CD4-positive, alpha-beta T cell (primary cell): ENCODE results near the gene KCNMA1. TPM values are rescaled to one million over a fixed set of nuclear protein-coding genes. Genes with fewer than 3 reads are reported as not detected.

ENCODE experiments used
- ATAC-seq: fragments of 200-7000 bp; cut with Tn5 transposase; one replicate; pipeline ENCODE4 v1.10.0; 2022; ENCODE audit warnings: mild to moderate bottlenecking; ENCODE audit not compliant: poor library complexity
- CTCF ChIA-PET: fragments of 350-600 bp; sonication (Branson Sonifier 250); formaldehyde crosslinking; loops from one replicate; lab custom pipeline; 2021; ENCODE audit warnings: antibody characterized with exemption, inconsistent platforms; lab: Charles Lee
- POLR2A ChIA-PET: fragments of 350-600 bp; sonication (Branson Sonifier 250); formaldehyde crosslinking; loops from one replicate; lab custom pipeline; 2021; ENCODE audit warnings: antibody characterized with exemption, inconsistent platforms; lab: Charles Lee
- DNase-seq, 14 experiments: peaks; one replicate each; pipeline ENCODE4 v3.0.0-alpha.2; 2013 to 2020; ENCODE audit warnings: mixed read lengths in 2 of 14
- H3K27ac ChIP-seq, 2 donors: one replicate each; pipeline versions ENCODE4 v1.5.1 to v1.7.0; 2013; ENCODE audit warnings: low read length in 2 of 2, low read depth in 1 of 2, mild to moderate bottlenecking in 1 of 2
- H3K27me3 ChIP-seq, 2 experiments: 1 replicate in 1 of 2; 2 replicates in 1 of 2; pipeline versions ENCODE4 v1.6.1 to v1.7.0; 2013; ENCODE audit warnings: low read length in 2 of 2, control low read depth in 1 of 2, mild to moderate bottlenecking in 1 of 2, moderate library complexity in 1 of 2; ENCODE audit not compliant: insufficient read depth in 2 of 2, control insufficient read depth in 1 of 2
- H3K36me3 ChIP-seq: one replicate; pipeline ENCODE4 v1.6.1; 2013; ENCODE audit warnings: low read length, control low read depth; ENCODE audit not compliant: insufficient read depth
- H3K4me1 ChIP-seq: one replicate; pipeline ENCODE4 v1.6.1; 2013; ENCODE audit warnings: low read length, control low read depth; ENCODE audit not compliant: insufficient read depth
- H3K4me3 ChIP-seq: one replicate; pipeline ENCODE4 v1.5.1; 2013; ENCODE audit warnings: mild to moderate bottlenecking, low read length, moderate library complexity
- H3K9me3 ChIP-seq, 2 experiments: 1 replicate in 1 of 2; 2 replicates in 1 of 2; pipeline versions ENCODE4 v1.6.1 to v1.7.0; 2013; ENCODE audit warnings: low read length in 2 of 2, mild to moderate bottlenecking in 2 of 2, control low read depth in 1 of 2, moderate library complexity in 1 of 2; ENCODE audit not compliant: control insufficient read depth in 1 of 2, insufficient read depth in 1 of 2
- H3K27ac Mint-ChIP-seq: one replicate; pipeline ENCODE4 v1.8.0; 2020; ENCODE audit warnings: mixed read lengths
- H3K27me3 Mint-ChIP-seq: one replicate; pipeline ENCODE4 v1.8.0; 2021; ENCODE audit warnings: mixed read lengths
- H3K36me3 Mint-ChIP-seq: one replicate; pipeline ENCODE4 v1.8.0; 2021; ENCODE audit warnings: low read depth, mixed read lengths
- H3K4me1 Mint-ChIP-seq: one replicate; pipeline ENCODE4 v1.8.0; 2021; ENCODE audit warnings: low read depth, mixed read lengths
- H3K4me3 Mint-ChIP-seq: one replicate; pipeline ENCODE4 v1.8.0; 2020; ENCODE audit warnings: mild to moderate bottlenecking, mixed read lengths
- H3K9me3 Mint-ChIP-seq: one replicate; pipeline ENCODE4 v1.8.0; 2020; ENCODE audit warnings: mixed read lengths
- intact Hi-C, 2 experiments: fragments of 100-400 bp; cut with DNase I in 1 of 2; cut with micrococcal nuclease in 1 of 2; formaldehyde crosslinking; loops; one replicate each; pipeline versions ENCODE4 v1.15.1 to v1.9.0; 2023 to 2025; cut with DNase I, micrococcal nuclease
- total RNA-seq, 174 experiments: library from RNA in 2 of 174; stranded (reverse) in 2 of 174; gene quantifications; one replicate each; pipeline ENCODE4 v1.2.3 and lab custom pipeline; 2021 to 2026
- TF ChIP-seq, protein P1 (sequence below): fragments of 200-600 bp; IDR thresholded peaks from one replicate; pipeline ENCODE4 v1.8.0; 2022; ENCODE audit warnings: antibody characterized with exemption, mild to moderate bottlenecking

Gene KCNMA1
- total RNA-seq, 2 experiments from 2014 or later = not detected

DNA sequence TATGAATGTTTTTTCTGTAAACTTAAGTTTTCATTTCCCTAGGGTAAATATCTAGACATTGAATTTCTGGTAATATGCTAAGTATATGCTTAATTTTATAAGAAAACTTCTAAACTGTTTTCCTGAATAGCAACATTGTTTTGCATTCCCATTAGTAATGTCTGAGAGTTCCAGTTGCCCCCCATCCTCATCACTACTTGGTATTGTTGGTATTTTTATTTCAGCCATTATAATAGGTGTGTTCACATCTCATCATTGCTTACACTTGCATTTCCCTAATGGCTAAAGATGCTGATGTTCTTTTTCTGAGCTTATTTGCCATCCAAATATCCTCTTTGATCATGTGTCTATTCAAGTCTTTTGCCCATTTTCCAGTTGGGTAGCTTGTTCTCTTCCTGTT is 269.6 kb downstream of the KCNMA1 start:
- no peaks in the 10 kb centered on the region for H3K4me1 Mint-ChIP-seq
- peaks cover 0 to 3% of the 10 kb centered on the region in 2 experiments for H3K27me3 ChIP-seq
- no peak overlapping the region for H3K27ac Mint-ChIP-seq
- CTCF ChIA-PET = no interaction called here
- intact Hi-C loops = no loop called here
- no peaks in the 10 kb centered on the region for H3K36me3 Mint-ChIP-seq
- TF ChIP-seq, protein P1, sequence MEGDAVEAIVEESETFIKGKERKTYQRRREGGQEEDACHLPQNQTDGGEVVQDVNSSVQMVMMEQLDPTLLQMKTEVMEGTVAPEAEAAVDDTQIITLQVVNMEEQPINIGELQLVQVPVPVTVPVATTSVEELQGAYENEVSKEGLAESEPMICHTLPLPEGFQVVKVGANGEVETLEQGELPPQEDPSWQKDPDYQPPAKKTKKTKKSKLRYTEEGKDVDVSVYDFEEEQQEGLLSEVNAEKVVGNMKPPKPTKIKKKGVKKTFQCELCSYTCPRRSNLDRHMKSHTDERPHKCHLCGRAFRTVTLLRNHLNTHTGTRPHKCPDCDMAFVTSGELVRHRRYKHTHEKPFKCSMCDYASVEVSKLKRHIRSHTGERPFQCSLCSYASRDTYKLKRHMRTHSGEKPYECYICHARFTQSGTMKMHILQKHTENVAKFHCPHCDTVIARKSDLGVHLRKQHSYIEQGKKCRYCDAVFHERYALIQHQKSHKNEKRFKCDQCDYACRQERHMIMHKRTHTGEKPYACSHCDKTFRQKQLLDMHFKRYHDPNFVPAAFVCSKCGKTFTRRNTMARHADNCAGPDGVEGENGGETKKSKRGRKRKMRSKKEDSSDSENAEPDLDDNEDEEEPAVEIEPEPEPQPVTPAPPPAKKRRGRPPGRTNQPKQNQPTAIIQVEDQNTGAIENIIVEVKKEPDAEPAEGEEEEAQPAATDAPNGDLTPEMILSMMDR = no peak
- peaks cover 4% of the 10 kb centered on the region for H3K27me3 Mint-ChIP-seq
- H3K9me3 ChIP-seq = peaks cover 0 to 4% of the 10 kb centered on the region in 2 experiments
- DNase-seq (no peak), ATAC-seq (no peak)
- no peak overlapping the region for H3K4me3 Mint-ChIP-seq
- no peaks in the 10 kb centered on the region for H3K4me1 ChIP-seq
- peaks cover 9% of the 10 kb centered on the region for H3K9me3 Mint-ChIP-seq
- POLR2A ChIA-PET = no interaction called here
- H3K4me3 ChIP-seq = no peak overlapping the region
- H3K36me3 ChIP-seq = no peaks in the 10 kb centered on the region
- H3K27ac ChIP-seq = no peak overlapping the region

DNA sequence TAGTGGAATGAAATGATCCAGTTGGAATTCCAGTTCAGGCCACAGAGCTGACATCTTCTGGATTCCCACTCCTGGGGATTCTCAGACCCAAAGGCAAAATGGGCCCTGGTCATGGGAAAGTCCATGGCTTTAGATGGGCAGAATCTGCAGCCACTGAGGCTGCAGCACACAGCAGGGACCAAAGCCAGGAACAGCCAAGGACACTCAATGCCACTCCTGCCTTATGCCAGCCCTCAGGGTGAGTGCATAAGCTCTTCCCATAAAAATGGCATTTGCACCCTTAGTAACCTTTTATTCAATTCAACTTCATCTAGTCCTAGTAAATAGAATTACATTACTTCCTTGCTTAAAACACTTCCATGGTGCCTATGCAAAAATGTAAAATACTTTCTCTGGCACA is 274.4 kb downstream of the KCNMA1 start:
- peaks cover 4% of the 10 kb centered on the region for H3K27me3 Mint-ChIP-seq
- no peaks in the 10 kb centered on the region for H3K27me3 ChIP-seq
- H3K36me3 Mint-ChIP-seq = no peaks in the 10 kb centered on the region
- TF ChIP-seq, protein P1 = no peak
- H3K36me3 ChIP-seq = no peaks in the 10 kb centered on the region
- H3K4me3 Mint-ChIP-seq = no peak overlapping the region
- intact Hi-C loops = no loop called here
- H3K4me1 Mint-ChIP-seq = no peaks in the 10 kb centered on the region
- ATAC-seq = no peak
- POLR2A ChIA-PET = no interaction called here
- H3K27ac Mint-ChIP-seq = no peak overlapping the region
- H3K9me3 Mint-ChIP-seq = peaks cover 5% of the 10 kb centered on the region
- no peak overlapping the region for H3K27ac ChIP-seq
- no peak overlapping the region for H3K4me3 ChIP-seq
- H3K9me3 ChIP-seq = peaks cover 0 to 12% of the 10 kb centered on the region in 2 experiments
- CTCF ChIA-PET = no interaction called here
- DNase-seq = no peak
- H3K4me1 ChIP-seq = no peaks in the 10 kb centered on the region

DNA sequence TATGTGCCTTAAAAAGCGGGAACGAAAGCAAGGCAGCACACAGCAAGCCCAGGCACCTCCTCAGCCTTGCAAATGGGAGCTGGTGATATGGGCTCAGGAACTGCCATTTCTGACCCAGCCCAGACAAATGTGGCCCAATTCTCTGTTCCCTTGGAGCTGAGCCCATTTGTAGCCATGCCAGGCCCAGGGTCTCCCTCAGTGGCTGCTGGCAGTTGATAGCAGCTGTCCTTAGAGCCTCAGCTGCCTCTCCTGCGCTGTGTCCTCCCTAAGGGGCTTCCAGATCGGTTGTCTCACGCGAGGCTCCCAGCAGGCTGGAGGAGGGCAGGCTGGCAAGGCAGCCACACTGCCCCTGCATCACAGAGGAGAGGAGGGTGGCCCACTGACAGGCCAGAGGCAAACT is 275.8 kb downstream of the KCNMA1 start:
- H3K4me3 ChIP-seq = no peak overlapping the region
- DNase-seq (no peak), ATAC-seq (no peak)
- H3K4me3 Mint-ChIP-seq = no peak overlapping the region
- CTCF ChIA-PET = no interaction called here
- no peaks in the 10 kb centered on the region for H3K27me3 ChIP-seq
- peaks cover 0 to 12% of the 10 kb centered on the region in 2 experiments for H3K9me3 ChIP-seq
- peaks cover 5% of the 10 kb centered on the region for H3K27me3 Mint-ChIP-seq
- H3K9me3 Mint-ChIP-seq = peaks cover 1% of the 10 kb centered on the region
- no peaks in the 10 kb centered on the region for H3K36me3 Mint-ChIP-seq
- H3K27ac Mint-ChIP-seq = no peak overlapping the region
- TF ChIP-seq, protein P1 = no peak
- H3K4me1 Mint-ChIP-seq = no peaks in the 10 kb centered on the region
- H3K36me3 ChIP-seq = no peaks in the 10 kb centered on the region
- no peak overlapping the region for H3K27ac ChIP-seq
- H3K4me1 ChIP-seq = no peaks in the 10 kb centered on the region
- intact Hi-C loops = no loop called here
- POLR2A ChIA-PET = no interaction called here
